HG02981 (cell line): ENCODE measurements around the gene TDRD7.

Experiments
- ATAC-seq: cut with Tn5 transposase; IDR thresholded peaks from one replicate; pipeline ENCODE4 v1.9.1; 2021; ENCODE audit warnings: mild to moderate bottlenecking, moderate library complexity; ENCODE audit not compliant: unreplicated experiment

TDRD7 gene

GRCh38 chr9:97503862-97504210 is 91.9 kb downstream of the TDRD7 start:
- ATAC-seq, result no peak

- no peak for ATAC-seq
These were observed 92.7 kb downstream of the TDRD7 start for GRCh38 chr9:97504381-97505216.

GRCh38 chr9:97505845-97506244 is 93.9 kb downstream of the TDRD7 start:
- no peak for ATAC-seq

- ATAC-seq, result no peak
These were observed 94.4 kb downstream of the TDRD7 start for GRCh38 chr9:97506306-97506705.

- no peak for ATAC-seq
These were observed 94.9 kb downstream of the TDRD7 start for GRCh38 chr9:97506787-97507186.

GRCh38 chr9:97507428-97507984 is 95.6 kb downstream of the TDRD7 start:
- no peak for ATAC-seq

GRCh38 chr9:97508852-97509251 is 97.0 kb downstream of the TDRD7 start:
- ATAC-seq, result no peak

GRCh38 chr9:97510797-97511654 is 99.1 kb downstream of the TDRD7 start:
- peak; percentile 67 for ATAC-seq

- ATAC-seq, result no peak
These were observed 99.9 kb downstream of the TDRD7 start for GRCh38 chr9:97511655-97512427.

GRCh38 chr9:97512966-97513560 is 101.2 kb downstream of the TDRD7 start:
- ATAC-seq, result no peak

GRCh38 chr9:97514531-97514930 is 102.6 kb downstream of the TDRD7 start:
- ATAC-seq, result no peak

- no peak for ATAC-seq
These were observed 103.8 kb downstream of the TDRD7 start for GRCh38 chr9:97515662-97516061.

- no peak for ATAC-seq
These were observed 104.2 kb downstream of the TDRD7 start for GRCh38 chr9:97516111-97516510.

GRCh38 chr9:97517331-97518089 is 105.6 kb downstream of the TDRD7 start:
- ATAC-seq, result no peak

GRCh38 chr9:97518166-97518908 is 106.4 kb downstream of the TDRD7 start:
- ATAC-seq, result no peak

- no peak for ATAC-seq
These were observed 107.0 kb downstream of the TDRD7 start for GRCh38 chr9:97518909-97519307.

- no peak for ATAC-seq
These were observed 107.6 kb downstream of the TDRD7 start for GRCh38 chr9:97519441-97519970.

GRCh38 chr9:97521576-97522333 is 109.9 kb downstream of the TDRD7 start:
- ATAC-seq, result no peak
